Astrocyte of the cerebellum (primary cell): ENCODE data around the gene MYLK4.

Experiments
- DNase-seq: peaks from one replicate; pipeline ENCODE4 v3.0.0-alpha.2; 2011; ENCODE audit warnings: low read depth
- H3K4me3 ChIP-seq: 2 replicates; pipeline ENCODE4 v1.5.1; 2011; ENCODE audit warnings: mild to moderate bottlenecking, low read depth, low read length, moderate library complexity
- in situ Hi-C: cut with HindIII; loops from 2 replicates; pipeline ENCODE4 v1.10.0; 2017; ENCODE audit warnings: low sequenced_read_pairs
- TF ChIP-seq, protein P1 (sequence below): IDR thresholded peaks from 2 replicates; pipeline ENCODE4 v1.5.1; 2012; ENCODE audit warnings: low read length, low read depth, moderate library complexity, mild to moderate bottlenecking; ENCODE audit errors: missing control alignments

Gene MYLK4

DNA sequence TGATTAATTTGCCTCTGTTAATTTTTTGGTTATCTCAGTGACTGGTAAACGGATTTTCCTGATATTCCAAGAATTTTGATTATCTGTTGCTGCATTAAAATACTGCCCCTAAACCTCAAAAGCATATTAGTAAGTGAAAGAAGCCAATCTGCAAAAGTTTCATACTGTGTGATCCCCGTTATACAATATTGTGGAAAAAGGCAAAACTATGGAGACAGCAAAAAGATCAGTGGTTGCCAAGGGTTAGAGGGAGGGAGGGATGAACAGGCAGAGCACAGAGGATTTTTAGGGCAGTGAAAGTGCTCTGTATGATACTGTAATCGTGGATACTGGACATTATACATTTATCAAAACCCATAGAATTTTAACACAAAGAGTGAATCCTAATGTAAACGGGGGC, 133.0 kb downstream of the MYLK4 start:
- in situ Hi-C loops, result no loop called here
- no peak overlapping the region for H3K4me3 ChIP-seq
- TF ChIP-seq, protein P1, sequence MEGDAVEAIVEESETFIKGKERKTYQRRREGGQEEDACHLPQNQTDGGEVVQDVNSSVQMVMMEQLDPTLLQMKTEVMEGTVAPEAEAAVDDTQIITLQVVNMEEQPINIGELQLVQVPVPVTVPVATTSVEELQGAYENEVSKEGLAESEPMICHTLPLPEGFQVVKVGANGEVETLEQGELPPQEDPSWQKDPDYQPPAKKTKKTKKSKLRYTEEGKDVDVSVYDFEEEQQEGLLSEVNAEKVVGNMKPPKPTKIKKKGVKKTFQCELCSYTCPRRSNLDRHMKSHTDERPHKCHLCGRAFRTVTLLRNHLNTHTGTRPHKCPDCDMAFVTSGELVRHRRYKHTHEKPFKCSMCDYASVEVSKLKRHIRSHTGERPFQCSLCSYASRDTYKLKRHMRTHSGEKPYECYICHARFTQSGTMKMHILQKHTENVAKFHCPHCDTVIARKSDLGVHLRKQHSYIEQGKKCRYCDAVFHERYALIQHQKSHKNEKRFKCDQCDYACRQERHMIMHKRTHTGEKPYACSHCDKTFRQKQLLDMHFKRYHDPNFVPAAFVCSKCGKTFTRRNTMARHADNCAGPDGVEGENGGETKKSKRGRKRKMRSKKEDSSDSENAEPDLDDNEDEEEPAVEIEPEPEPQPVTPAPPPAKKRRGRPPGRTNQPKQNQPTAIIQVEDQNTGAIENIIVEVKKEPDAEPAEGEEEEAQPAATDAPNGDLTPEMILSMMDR, result no peak
- DNase-seq, result no peak

DNA sequence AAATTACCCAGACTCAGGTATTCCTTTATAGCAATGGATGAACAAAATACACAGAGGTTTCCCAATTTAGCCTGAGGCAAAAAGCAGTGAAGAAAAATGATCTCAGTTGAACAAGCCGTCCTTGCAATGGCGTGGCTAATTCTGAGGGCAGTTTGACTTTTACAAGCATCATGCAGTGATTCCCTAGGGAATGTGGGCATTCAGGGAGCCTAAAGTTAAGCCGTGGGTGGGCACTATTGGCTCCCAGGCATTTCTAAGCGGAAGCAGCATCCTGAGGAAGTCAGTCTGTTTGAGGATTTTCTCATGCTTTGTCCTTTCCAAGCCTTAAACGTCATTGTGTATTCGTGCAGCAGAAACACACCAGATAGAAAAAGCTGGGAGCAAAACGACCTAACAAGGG, 133.9 kb downstream of the MYLK4 start:
- DNase-seq, result no peak
- no peak overlapping the region for H3K4me3 ChIP-seq
- TF ChIP-seq, protein P1, result no peak
- in situ Hi-C loops, result no loop called here

DNA sequence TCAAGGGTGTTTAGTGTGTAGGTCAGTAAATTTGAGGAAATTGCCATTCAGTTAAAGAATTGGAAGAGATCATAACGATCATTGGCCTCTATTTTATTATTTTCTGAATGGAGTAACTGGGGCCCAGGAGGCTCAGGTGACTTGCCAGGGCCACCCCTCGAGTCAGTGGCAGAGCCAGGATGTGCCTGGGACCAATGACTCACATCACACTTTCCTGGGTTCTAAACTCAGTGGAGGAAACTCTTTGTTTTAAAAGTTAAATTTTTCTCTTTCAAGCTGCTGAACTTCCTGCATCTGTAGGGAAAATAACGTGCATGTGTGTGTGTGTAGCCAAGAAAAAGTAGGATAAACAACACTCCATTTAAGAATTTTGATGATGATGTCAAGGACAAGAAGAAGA, 135.5 kb downstream of the MYLK4 start:
- H3K4me3 ChIP-seq, result no peak overlapping the region
- TF ChIP-seq, protein P1, result no peak
- no peak for DNase-seq
- in situ Hi-C loops, result no loop called here

DNA sequence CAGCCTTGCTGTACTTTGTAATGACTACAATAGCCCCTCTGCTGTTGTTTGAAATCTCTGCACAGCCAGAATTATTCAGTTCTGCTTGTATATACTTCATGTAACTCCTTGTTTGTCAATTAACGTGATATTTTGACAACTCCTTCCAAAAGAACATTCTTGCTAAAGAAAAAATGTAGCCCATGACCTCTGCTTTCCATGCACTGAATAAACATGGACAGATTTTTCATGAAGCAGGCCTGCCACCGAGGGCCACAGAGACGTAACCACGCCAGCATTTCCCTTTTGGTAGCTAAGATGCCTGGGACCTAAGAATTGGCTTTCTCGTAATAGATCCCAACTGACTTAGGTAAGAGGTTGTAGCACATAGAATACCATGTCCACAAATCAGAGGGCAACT, 135.9 kb downstream of the MYLK4 start:
- in situ Hi-C loops, result no loop called here
- H3K4me3 ChIP-seq, result no peak overlapping the region
- TF ChIP-seq, protein P1, result no peak
- DNase-seq, result no peak

DNA sequence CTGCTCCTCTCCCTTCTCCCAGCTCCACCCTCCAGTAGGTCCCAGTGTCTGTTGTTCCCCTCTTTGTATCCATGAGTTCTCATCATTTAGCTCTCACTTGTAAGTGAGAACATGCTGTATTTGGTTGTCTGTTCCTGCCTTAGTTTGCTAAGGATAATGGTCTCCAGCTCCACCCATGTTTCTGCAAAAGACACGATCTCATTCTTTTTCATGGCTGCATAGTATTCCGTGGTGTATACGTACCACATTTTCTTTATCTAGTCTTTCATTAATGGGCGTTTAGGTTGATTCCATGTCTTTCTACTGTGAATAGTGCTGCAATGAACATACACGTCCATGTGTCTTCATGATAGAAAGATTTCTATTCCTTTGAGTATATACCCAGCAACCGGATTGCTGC, 136.6 kb downstream of the MYLK4 start:
- H3K4me3 ChIP-seq, result no peak overlapping the region
- no peak for DNase-seq
- in situ Hi-C loops, result no loop called here
- TF ChIP-seq, protein P1, result no peak
